H1 (cell line): ENCODE results near the gene KCND3. TPM values are rescaled to one million over a fixed set of nuclear protein-coding genes. Genes with fewer than 3 reads are reported as not detected.

Experiments
- CTCF ChIA-PET: fragments of 300-600 bp; sonication (Branson Sonifier 250); formaldehyde crosslinking; loops from one replicate; lab custom pipeline; 2021; ENCODE audit not compliant: partially characterized antibody; lab: Charles Lee
- POLR2A ChIA-PET: fragments of 300-600 bp; sonication (Branson Sonifier 250); formaldehyde crosslinking; loops from one replicate; lab custom pipeline; 2021; ENCODE audit warnings: inconsistent platforms; ENCODE audit not compliant: partially characterized antibody; lab: Charles Lee
- DNase-seq, 2 experiments: peaks; one replicate each; pipeline versions ENCODE4 v3.0.0 to v3.0.0-alpha.2; 2010 to 2022; ENCODE audit warnings: low spot score in 2 of 2, low read depth in 1 of 2, mixed read lengths in 1 of 2
- FAIRE-seq: peaks from 2 replicates; lab custom pipeline; 2011; peaks lifted over from hg19 to GRCh38; lab: Jason Lieb, UNC
- H2AFZ ChIP-seq: 2 replicates; pipeline ENCODE4 v1.8.1; 2012; ENCODE audit warnings: low read length, inconsistent platforms
- H2AK5ac ChIP-seq: 2 replicates; pipeline ENCODE4 v1.6.1; 2013; ENCODE audit warnings: low read depth, low read length
- H2BK120ac ChIP-seq: replicated peaks from 2 replicates; pipeline ENCODE3; 2013; ENCODE audit warnings: low read depth, low read length, inconsistent platforms
- H2BK12ac ChIP-seq: 2 replicates; pipeline ENCODE4 v1.6.1; 2013; ENCODE audit warnings: low read depth, low read length
- H2BK15ac ChIP-seq: 2 replicates; pipeline ENCODE4 v1.6.1; 2013; ENCODE audit warnings: low read length
- H2BK20ac ChIP-seq: 2 replicates; pipeline ENCODE4 v1.6.1; 2013; ENCODE audit warnings: low read length
- H2BK5ac ChIP-seq: 2 replicates; pipeline ENCODE4 v1.6.1; 2013; ENCODE audit warnings: low read depth, low read length
- H3K14ac ChIP-seq: 2 replicates; pipeline ENCODE4 v1.6.1; 2013; ENCODE audit warnings: inconsistent platforms; ENCODE audit not compliant: insufficient read length
- H3K18ac ChIP-seq: 2 replicates; pipeline ENCODE4 v1.6.1; 2013; ENCODE audit warnings: low read length; ENCODE audit errors: extremely low read depth
- H3K23ac ChIP-seq: 2 replicates; pipeline ENCODE4 v1.6.1; 2013; ENCODE audit warnings: inconsistent platforms; ENCODE audit not compliant: insufficient read length
- H3K23me2 ChIP-seq: 2 replicates; pipeline ENCODE4 v1.6.1; 2013; ENCODE audit warnings: low read depth, low read length
- H3K27ac ChIP-seq: 2 replicates; pipeline ENCODE4 v1.6.1; 2011; ENCODE audit warnings: low read depth, low read length, inconsistent platforms
- H3K27me3 ChIP-seq, 4 experiments: replicated peaks in 1 of 4; 1 replicate in 1 of 4; 2 replicates in 3 of 4; pipeline versions ENCODE4 v1.6.1 to v1.8.1; 2011 to 2013; ENCODE audit warnings: low read length in 3 of 4, mild to moderate bottlenecking in 3 of 4, inconsistent platforms in 2 of 4, mixed read lengths in 2 of 4, moderate library complexity in 1 of 4; ENCODE audit not compliant: control insufficient read depth in 3 of 4, insufficient read depth in 3 of 4; ENCODE audit errors: extremely low read depth in 1 of 4
- H3K36me3 ChIP-seq, 4 experiments: 2 replicates each; pipeline versions ENCODE4 v1.6.1 to v1.8.1; 2011 to 2013; ENCODE audit warnings: mild to moderate bottlenecking in 4 of 4, low read length in 3 of 4, moderate library complexity in 2 of 4, control low read depth in 1 of 4, inconsistent platforms in 1 of 4; ENCODE audit not compliant: insufficient read depth in 4 of 4, control insufficient read depth in 2 of 4
- H3K4ac ChIP-seq: replicated peaks from 2 replicates; pipeline ENCODE3; 2013; ENCODE audit warnings: low read length, low read depth, mixed read lengths, inconsistent platforms; ENCODE audit not compliant: insufficient read length
- H3K4me1 ChIP-seq, 4 experiments: replicated peaks in 1 of 4; 1 replicate in 1 of 4; 2 replicates in 3 of 4; pipeline versions ENCODE4 v1.6.1 to v1.8.1; 2011 to 2013; ENCODE audit warnings: low read length in 3 of 4, inconsistent platforms in 2 of 4, mixed read lengths in 1 of 4; ENCODE audit not compliant: insufficient read depth in 4 of 4, control insufficient read depth in 3 of 4
- H3K4me2 ChIP-seq, 2 experiments: 2 replicates each; pipeline versions ENCODE4 v1.6.1 to v1.8.1; 2011 to 2013; ENCODE audit warnings: low read depth in 2 of 2, low read length in 2 of 2, control low read depth in 1 of 2, inconsistent platforms in 1 of 2, mild to moderate bottlenecking in 1 of 2; ENCODE audit not compliant: insufficient read depth in 1 of 2
- H3K4me3 ChIP-seq, 4 experiments: fragments of 200-600, 300-600 bp in 1 of 4; sonication (generic), shearing (Covaris generic), sonication (Bioruptor Twin) in 1 of 4; 2 replicates each; pipeline versions ENCODE4 v1.5.1 to v1.8.1; 2011 to 2016; ENCODE audit warnings: low read length in 4 of 4, low read depth in 3 of 4, control low read depth in 2 of 4, inconsistent platforms in 2 of 4, mild to moderate bottlenecking in 2 of 4, mixed read lengths in 1 of 4, moderate library complexity in 1 of 4; ENCODE audit not compliant: insufficient read depth in 2 of 4; ENCODE audit errors: extremely low read depth in 1 of 4
- H3K56ac ChIP-seq: replicated peaks from 2 replicates; pipeline ENCODE3; 2013; ENCODE audit warnings: low read depth, mild to moderate bottlenecking, mixed read lengths, low read length, inconsistent platforms; ENCODE audit not compliant: insufficient read length
- H3K79me1 ChIP-seq: 2 replicates; pipeline ENCODE4 v1.6.1; 2013; ENCODE audit warnings: low read depth, low read length, control low read depth
- H3K79me2 ChIP-seq, 2 experiments: 2 replicates each; pipeline versions ENCODE4 v1.6.1 to v1.8.1; 2012 to 2013; ENCODE audit warnings: low read length in 2 of 2, mild to moderate bottlenecking in 2 of 2, inconsistent platforms in 1 of 2; ENCODE audit not compliant: insufficient read depth in 2 of 2, control insufficient read depth in 1 of 2
- H3K9ac ChIP-seq, 4 experiments: replicated peaks in 1 of 4; 1 replicate in 1 of 4; 2 replicates in 3 of 4; pipeline versions ENCODE4 v1.6.1 to v1.8.1; 2011 to 2013; ENCODE audit warnings: low read depth in 3 of 4, low read length in 3 of 4, control low read depth in 2 of 4, mild to moderate bottlenecking in 2 of 4, moderate library complexity in 2 of 4, inconsistent platforms in 1 of 4; ENCODE audit errors: extremely low read depth in 1 of 4
- H3K9me3 ChIP-seq, 2 experiments: 2 replicates each; pipeline versions ENCODE4 v1.6.1 to v1.8.1; 2012 to 2013; ENCODE audit warnings: mild to moderate bottlenecking in 2 of 2, moderate library complexity in 2 of 2, control low read depth in 1 of 2, inconsistent platforms in 1 of 2, low read depth in 1 of 2, low read length in 1 of 2, mixed read lengths in 1 of 2; ENCODE audit not compliant: insufficient read depth in 2 of 2
- H4K20me1 ChIP-seq, 2 experiments: replicated peaks in 1 of 2; 2 replicates each; pipeline versions ENCODE3 to v1.8.1; 2011 to 2013; ENCODE audit warnings: inconsistent platforms in 2 of 2, low read length in 2 of 2, mild to moderate bottlenecking in 1 of 2; ENCODE audit not compliant: insufficient read depth in 2 of 2, control insufficient read depth in 1 of 2
- H4K5ac ChIP-seq: 2 replicates; pipeline ENCODE4 v1.6.1; 2013; ENCODE audit warnings: low read length, low read depth, mixed read lengths, inconsistent platforms; ENCODE audit not compliant: insufficient read length
- H4K8ac ChIP-seq: 2 replicates; pipeline ENCODE4 v1.8.0; 2013; ENCODE audit warnings: mild to moderate bottlenecking, moderate library complexity, low read length, inconsistent platforms; ENCODE audit not compliant: insufficient read depth; ENCODE audit errors: extremely low read depth
- H4K91ac ChIP-seq: replicated peaks from 2 replicates; pipeline ENCODE3; 2013; ENCODE audit warnings: low read length, mixed read lengths, inconsistent platforms; ENCODE audit not compliant: insufficient read length
- WGBS, 2 experiments: shearing (Covaris generic) in 1 of 2; methylation state at CpG; one replicate each; pipeline versions ENCODE4 v1.1.6 to v1.1.7; 2013 to 2015; ENCODE audit warnings: low lambda C conversion rate in 2 of 2, mixed read lengths in 2 of 2, inconsistent platforms in 1 of 2, low coverage in 1 of 2, missing lambda C conversion rate in 1 of 2; ENCODE audit not compliant: insufficient replicate concordance in 2 of 2, insufficient coverage in 1 of 2, insufficient read length in 1 of 2; ENCODE audit errors: extremely low coverage in 1 of 2, missing lambda C conversion rate in 1 of 2; 5-methylcytosine and 5-hydroxymethylcytosine counted together
- polyA plus RNA-seq, 7 experiments: library from polyadenylated mRNA; depleted of rRNA in 3 of 7; stranded (reverse) in 5 of 7; unstranded in 2 of 7; fragments of >200 nt in 5 of 7; fragments of 200-250 nt in 2 of 7; gene quantifications; 1 replicate in 5 of 7; 2 replicates in 1 of 7; 4 replicates in 1 of 7; pipeline versions ENCODE4 v1.2.1 to v1.2.3, GENCODE V29; 2011 to 2013; ENCODE audit warnings: missing spikeins in 2 of 7, mixed read lengths in 2 of 7
- total RNA-seq: library from RNA; stranded (reverse); fragmentation: NEBNext Ultra II Directional; extraction: Animal tissue kit (Norgen Biotek cat#: 25700); gene quantifications from 2 replicates; pipeline ENCODE4 v1.2.1, GENCODE V29; 2021

Gene KCND3
- total and polyA plus RNA-seq, 2 of the 8 experiments (the other 6 are each of a cell fraction or from before 2014, with no cell fraction given), result 0.14 to 0.48 TPM

DNA sequence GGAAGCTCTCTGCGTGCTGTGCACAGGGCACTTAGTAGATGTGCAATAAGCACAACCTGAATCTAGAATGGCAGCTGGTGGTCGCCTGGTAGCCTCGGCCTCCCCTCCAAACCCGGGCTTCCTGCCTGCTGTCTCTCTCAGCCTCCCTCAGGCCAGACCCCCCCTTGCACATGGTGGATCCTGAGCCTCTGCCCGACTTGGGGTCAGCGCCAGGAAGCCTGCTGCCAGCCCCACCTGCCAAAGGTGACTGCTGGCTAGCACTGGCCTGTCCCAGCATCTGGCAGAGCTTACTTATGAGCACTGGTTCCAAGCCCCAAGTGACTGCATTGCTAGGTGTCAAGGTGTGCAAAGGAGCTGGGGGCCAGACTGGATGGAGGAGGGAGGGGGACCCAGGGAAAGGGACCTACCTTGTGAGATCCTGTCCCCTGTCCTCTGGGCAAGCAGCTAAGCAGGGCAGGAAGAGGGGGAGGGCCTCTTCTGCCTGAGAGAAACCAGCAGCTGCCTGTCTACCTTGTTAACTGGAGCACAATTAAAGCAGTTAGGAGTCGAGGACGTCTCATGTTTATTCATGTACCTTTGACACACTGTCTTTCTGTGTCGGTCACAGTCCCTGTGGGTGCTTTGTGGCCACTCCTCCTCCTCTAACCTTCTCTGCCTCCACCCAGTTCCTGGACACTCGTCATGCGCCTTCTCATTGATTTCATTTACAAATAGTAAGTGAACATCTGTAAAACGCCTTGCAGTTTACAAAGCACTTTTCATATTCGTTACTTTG is 132.9 kb downstream of the KCND3 start:
- H4K91ac ChIP-seq, result no peak overlapping the region
- H4K8ac ChIP-seq, result no peak overlapping the region
- no peak overlapping the region for H4K5ac ChIP-seq
- H3K36me3 ChIP-seq, result no peaks in the 10 kb centered on the region
- H2BK12ac ChIP-seq, result no peak overlapping the region; the same call in 1 of the 2 replicates
- no peak for DNase-seq
- H2BK120ac ChIP-seq, result no peak overlapping the region
- no peak overlapping the region for H3K56ac ChIP-seq
- CTCF ChIA-PET, result interaction anchor here (0.6 to 1.5 kb wide), 2 partner anchors 72 to 390 kb away, joined by 3 to 4 read pairs; no protein-coding TSS in a partner anchor
- no peak overlapping the region for H3K14ac ChIP-seq
- H3K27ac ChIP-seq, result no peak overlapping the region
- peaks cover 0 to 16% (median 6%) of the 10 kb centered on the region in 4 experiments; a peak in 3 of 7 replicates for H3K4me1 ChIP-seq
- H3K9ac ChIP-seq, result no peak overlapping the region
- POLR2A ChIA-PET, result no interaction called here
- no peak overlapping the region for H2BK5ac ChIP-seq
- H3K18ac ChIP-seq, result no peak overlapping the region
- no peak overlapping the region for H2BK15ac ChIP-seq
- no peak overlapping the region for H2AK5ac ChIP-seq
- H3K4me3 ChIP-seq, result no peak overlapping the region
- H2AFZ ChIP-seq, result no peak overlapping the region
- H3K27me3 ChIP-seq, result no peaks in the 10 kb centered on the region
- no peak overlapping the region for H3K4ac ChIP-seq
- H3K9me3 ChIP-seq, result no peaks in the 10 kb centered on the region
- 80% methylated on average over 13 of the region's 13 CpGs; no CpG with 5 or more reads in 1 of the 2 experiments for WGBS, 2 experiments
- no peaks in the 10 kb centered on the region; the same call in 1 of the 2 replicates for H3K79me1 ChIP-seq
- no peaks in the 10 kb centered on the region for H3K79me2 ChIP-seq
- H3K4me2 ChIP-seq, result no peak overlapping the region
- no peak overlapping the region for H3K23ac ChIP-seq
- no peak overlapping the region; the same call in 1 of the 2 replicates for H2BK20ac ChIP-seq
- H4K20me1 ChIP-seq, result no peaks in the 10 kb centered on the region
- FAIRE-seq, result no peak
- no peaks in the 10 kb centered on the region for H3K23me2 ChIP-seq
